Epithelial cell of esophagus (primary cell): ENCODE measurements around the gene ARHGAP25.

Source experiments
- DNase-seq: peaks from one replicate; pipeline ENCODE4 v3.0.0; 2010; ENCODE audit warnings: low read depth
- H3K4me3 ChIP-seq: 2 replicates; pipeline ENCODE4 v1.5.1; 2011; ENCODE audit warnings: mild to moderate bottlenecking, low read length, control low read depth
- CTCF ChIP-seq: IDR thresholded peaks from 2 replicates; pipeline ENCODE4 v1.5.1; 2011; ENCODE audit warnings: low read depth, mild to moderate bottlenecking, low read length, control low read depth, inconsistent platforms; ENCODE audit not compliant: insufficient read depth; ENCODE audit errors: missing control alignments

The ARHGAP25 gene

GRCh38 chr2:68693951-68694350 lies 40.7 kb upstream of the ARHGAP25 start:
- H3K4me3 ChIP-seq = no peak overlapping the region
- no peak for TF ChIP-seq CTCF
- no peak for DNase-seq

GRCh38 chr2:68695971-68696370 lies 38.6 kb upstream of the ARHGAP25 start:
- no peak overlapping the region for H3K4me3 ChIP-seq
- no peak for TF ChIP-seq CTCF
- no peak for DNase-seq

GRCh38 chr2:68696554-68696953 lies 38.1 kb upstream of the ARHGAP25 start:
- no peak for TF ChIP-seq CTCF
- DNase-seq = no peak
- no peak overlapping the region for H3K4me3 ChIP-seq

- no peak for TF ChIP-seq CTCF
- H3K4me3 ChIP-seq = no peak overlapping the region
- no peak for DNase-seq
These were observed 35.8 kb upstream of the ARHGAP25 start for GRCh38 chr2:68698567-68699377.

- no peak for TF ChIP-seq CTCF
- no peak for DNase-seq
- no peak overlapping the region for H3K4me3 ChIP-seq
These were observed 34.1 kb upstream of the ARHGAP25 start for GRCh38 chr2:68700560-68700959.

GRCh38 chr2:68706637-68707036 lies 28.0 kb upstream of the ARHGAP25 start:
- TF ChIP-seq CTCF = no peak

GRCh38 chr2:68708629-68709028 lies 26.0 kb upstream of the ARHGAP25 start:
- H3K4me3 ChIP-seq = no peak overlapping the region
- TF ChIP-seq CTCF = no peak
- peak; percentile 22 for DNase-seq

More at GRCh38 chr2:68706637-68707036, 28.0 kb upstream of the ARHGAP25 start:
- H3K4me3 ChIP-seq = no peak overlapping the region
- DNase-seq = no peak
